NCI-H82 treated with DMSO at 0.1 percent for 48 hours (cell line): ENCODE measurements around the gene IFRD2.
"Not testable (repeated sequence)": the region's sequence is repeated elsewhere in the genome, so short reads cannot be mapped to it uniquely, and the experiment has no call there.

Experiments used
- DNase-seq: peaks from one replicate; lab custom pipeline; 2025; ENCODE audit not compliant: unreplicated experiment; lab: John Stamatoyannopoulos, UW

IFRD2 gene

GRCh38 chr3:50268276-50268675 is 24.0 kb downstream of the IFRD2 start:
- DNase-seq = no peak

DNA sequence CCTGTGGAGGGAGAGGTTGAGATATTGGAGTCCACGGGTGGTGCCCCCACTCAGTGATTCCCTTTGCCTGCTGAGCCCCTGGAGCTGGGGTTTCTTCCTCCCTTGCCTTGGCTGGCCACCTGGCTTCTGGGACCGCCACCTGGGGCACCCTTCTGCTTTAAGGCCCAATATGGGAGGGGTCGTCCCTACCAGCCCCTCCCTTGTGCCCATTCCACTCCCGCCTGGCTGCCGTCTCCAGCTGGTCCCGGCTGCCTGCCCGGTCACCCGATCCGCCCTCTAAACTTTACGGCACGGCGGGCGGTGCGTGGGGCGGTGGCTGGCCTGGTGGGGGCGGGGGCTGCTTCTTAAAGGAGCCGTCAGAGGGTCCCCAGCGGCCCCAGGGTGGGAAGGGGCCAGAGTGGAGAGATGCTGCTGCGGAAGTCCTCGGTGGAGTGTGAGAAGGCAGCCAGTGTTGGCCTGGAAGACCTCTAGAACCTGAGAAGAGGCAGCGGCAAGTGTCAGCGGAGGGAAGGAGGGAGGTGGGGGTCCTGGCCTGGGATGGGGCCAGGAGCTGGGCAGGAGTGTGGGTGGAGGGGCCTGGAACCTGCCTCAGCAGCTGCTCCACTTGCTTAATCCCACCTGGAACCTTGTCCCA is 24.8 kb downstream of the IFRD2 start:
- no peak for DNase-seq

GRCh38 chr3:50266836-50267235 is 25.4 kb downstream of the IFRD2 start:
- DNase-seq = no peak

DNA sequence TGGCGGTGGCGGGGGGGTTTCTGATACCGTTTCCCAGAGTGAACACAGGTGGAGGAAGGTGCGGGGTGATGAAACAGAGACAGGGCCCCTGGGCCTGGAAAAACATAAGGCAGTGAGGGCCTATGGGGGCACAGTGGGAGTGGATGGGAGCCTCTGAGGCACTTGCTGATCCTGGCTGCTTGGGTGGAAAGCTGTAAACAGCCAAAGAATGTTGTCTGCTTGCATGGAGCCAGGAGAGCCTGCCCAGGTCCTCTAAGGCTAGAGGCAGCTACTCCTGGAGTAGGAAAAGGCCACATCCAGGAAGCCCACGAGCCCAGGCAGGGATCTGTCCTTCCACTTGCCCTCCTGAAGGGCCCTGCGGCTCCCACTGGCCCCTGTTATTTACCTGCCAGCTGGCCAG is 26.2 kb downstream of the IFRD2 start:
- no peak for DNase-seq

GRCh38 chr3:50265571-50265970 is 26.7 kb downstream of the IFRD2 start:
- no peak for DNase-seq

DNA sequence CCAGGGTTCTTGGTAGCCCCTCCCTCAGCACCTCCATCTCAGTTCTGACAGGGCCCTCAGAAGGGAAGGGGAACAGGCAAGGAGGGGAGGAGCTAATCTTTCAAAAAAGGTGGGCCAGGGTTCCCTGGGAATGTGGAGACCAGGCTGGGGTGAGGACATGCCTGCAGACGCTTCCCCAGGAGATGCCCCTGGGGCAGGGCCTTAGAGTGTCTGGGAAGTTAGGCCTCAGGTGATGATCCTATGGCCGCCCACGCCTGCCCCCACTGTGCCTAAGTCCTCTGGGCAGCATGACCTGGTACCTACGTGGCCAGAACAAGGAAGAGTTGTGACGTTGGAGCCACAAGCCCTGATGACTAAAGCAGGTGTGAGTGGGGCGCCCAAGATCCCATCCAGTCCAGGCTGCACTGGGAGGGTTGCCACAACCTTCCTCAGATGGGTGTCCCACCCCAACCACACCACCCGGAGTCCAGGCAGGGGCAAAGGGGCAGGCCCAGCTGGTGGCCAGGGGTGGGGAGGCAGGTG is 27.2 kb downstream of the IFRD2 start:
- no peak for DNase-seq

- DNase-seq = peak; percentile 20
Observed at GRCh38 chr3:50264383-50264963, 27.8 kb downstream of the IFRD2 start.

- no peak for DNase-seq
Observed at GRCh38 chr3:50263478-50264382, 28.5 kb downstream of the IFRD2 start.

GRCh38 chr3:50262778-50263177 is 29.5 kb downstream of the IFRD2 start:
- DNase-seq = no peak

GRCh38 chr3:50262200-50262599 is 30.0 kb downstream of the IFRD2 start:
- DNase-seq = not testable (repeated sequence)

DNA sequence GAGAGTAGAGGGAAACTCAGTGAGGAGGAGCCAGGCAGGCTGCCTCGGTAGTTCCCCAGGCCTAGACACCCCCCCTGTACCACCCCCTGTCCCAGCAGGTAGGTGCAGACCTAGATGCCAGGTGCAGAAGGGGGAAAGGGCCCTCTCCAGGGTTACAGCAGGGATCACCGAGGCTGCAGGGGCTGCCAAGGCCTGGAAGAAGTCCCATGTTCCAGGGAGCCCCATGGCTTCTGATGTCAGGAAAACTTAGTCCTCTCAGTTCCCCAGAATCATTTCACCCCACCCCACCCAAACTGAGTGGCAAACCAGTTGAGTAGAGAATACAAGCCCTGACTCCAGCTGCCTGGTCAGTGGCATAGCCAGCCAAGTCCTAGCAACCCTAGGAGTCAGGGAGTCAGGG is 30.7 kb downstream of the IFRD2 start:
- DNase-seq = no peak

GRCh38 chr3:50260942-50261441 is 31.2 kb downstream of the IFRD2 start:
- no peak for DNase-seq

GRCh38 chr3:50260027-50260941 is 31.9 kb downstream of the IFRD2 start:
- peak; percentile 31 for DNase-seq

GRCh38 chr3:50259432-50260026 is 32.7 kb downstream of the IFRD2 start:
- DNase-seq = no peak

GRCh38 chr3:50258979-50259378 is 33.2 kb downstream of the IFRD2 start:
- DNase-seq = no peak

- no peak for DNase-seq
Observed at GRCh38 chr3:50258029-50258680, 34.1 kb downstream of the IFRD2 start.

GRCh38 chr3:50256978-50257890 is 35.0 kb downstream of the IFRD2 start:
- no peak for DNase-seq

DNA sequence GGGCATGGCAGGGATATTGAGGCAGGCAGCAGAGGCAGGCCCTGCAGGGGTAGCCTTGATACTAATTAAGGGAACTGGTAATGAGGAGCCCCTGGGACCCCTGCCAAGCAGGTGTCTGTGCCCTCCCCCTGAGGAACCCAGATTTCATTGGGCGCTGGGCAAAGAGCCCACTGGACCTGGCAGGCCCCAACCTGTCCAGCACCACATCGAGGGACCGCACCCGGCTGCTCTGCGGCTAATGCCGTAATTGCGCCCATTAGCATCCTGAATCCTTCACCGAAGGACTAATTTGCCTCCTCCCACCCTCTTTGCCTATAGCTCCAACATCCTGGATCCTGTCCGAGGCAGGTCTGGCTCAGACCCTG is 37.0 kb downstream of the IFRD2 start:
- DNase-seq = no peak
